ENCODE results near the gene S100A9. TPM values are rescaled to one million over a fixed set of nuclear protein-coding genes. Genes with fewer than 3 reads are reported as not detected.

The S100A9 gene
- 418 TPM for total RNA-seq
- long read RNA-seq, transcript S100A9-201 (3 exons, 577 nt): major isoform, 15 of 16 reads
- long read RNA-seq, partial matches to known transcripts: 1 of 16 reads
- long read RNA-seq, other reads (novel, unspliced or antisense): 0 of 16 reads

DNA sequence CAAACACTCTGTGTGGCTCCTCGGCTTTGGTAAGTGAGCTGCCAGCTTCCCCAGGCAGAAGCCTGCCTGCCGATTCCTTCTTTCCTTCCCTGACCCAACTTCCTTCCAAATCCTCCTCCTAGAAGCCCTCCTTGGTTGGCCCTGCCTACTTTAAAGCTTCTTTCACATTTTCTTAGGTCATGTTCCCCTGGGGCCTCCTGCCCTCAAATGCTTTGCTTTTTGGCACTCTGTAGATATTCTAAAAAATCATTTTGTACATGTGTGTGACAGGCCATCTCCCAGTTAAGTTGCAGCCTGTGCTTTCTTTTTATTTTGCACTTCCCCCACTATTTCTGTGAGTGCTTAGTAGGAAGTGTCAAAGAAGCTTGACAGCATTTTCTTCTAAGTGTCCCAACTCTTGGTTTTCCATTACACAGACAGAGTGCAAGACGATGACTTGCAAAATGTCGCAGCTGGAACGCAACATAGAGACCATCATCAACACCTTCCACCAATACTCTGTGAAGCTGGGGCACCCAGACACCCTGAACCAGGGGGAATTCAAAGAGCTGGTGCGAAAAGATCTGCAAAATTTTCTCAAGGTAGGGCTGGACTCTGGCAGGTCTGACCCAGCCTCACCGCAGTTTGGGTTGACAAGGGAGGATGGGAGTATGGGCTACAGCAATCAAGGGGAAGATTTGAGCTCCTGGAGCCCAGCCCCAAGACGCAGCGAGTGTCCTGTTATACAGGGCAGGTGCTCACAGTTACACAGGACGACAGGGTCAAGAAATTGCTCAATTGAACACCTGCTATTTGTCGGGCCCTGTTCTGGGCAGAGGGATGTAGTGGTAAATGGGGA, at the start of gene S100A9:
Gene S100A9, plus strand, starts transcription at position 2 of the 838 bp plus-strand sequence. Its CDS starts 430 bp downstream, at position 432.
- Histone ChIP-seq H3K9me3 (no peaks in the 10 kb centered on the region), H3K36me3 (no peaks in the 10 kb centered on the region), H3K4me3 (peak within 1 kb of the TSS; percentile 40), H3K4me1 (peaks cover 17% of the 10 kb centered on the region), H3K27me3 (no peaks in the 10 kb centered on the region), H3K27ac (peak within 1 kb of the TSS; percentile 84)
- DNase-seq (no peak), ATAC-seq (peak; percentile 1)
- TF ChIP-seq, protein P1, sequence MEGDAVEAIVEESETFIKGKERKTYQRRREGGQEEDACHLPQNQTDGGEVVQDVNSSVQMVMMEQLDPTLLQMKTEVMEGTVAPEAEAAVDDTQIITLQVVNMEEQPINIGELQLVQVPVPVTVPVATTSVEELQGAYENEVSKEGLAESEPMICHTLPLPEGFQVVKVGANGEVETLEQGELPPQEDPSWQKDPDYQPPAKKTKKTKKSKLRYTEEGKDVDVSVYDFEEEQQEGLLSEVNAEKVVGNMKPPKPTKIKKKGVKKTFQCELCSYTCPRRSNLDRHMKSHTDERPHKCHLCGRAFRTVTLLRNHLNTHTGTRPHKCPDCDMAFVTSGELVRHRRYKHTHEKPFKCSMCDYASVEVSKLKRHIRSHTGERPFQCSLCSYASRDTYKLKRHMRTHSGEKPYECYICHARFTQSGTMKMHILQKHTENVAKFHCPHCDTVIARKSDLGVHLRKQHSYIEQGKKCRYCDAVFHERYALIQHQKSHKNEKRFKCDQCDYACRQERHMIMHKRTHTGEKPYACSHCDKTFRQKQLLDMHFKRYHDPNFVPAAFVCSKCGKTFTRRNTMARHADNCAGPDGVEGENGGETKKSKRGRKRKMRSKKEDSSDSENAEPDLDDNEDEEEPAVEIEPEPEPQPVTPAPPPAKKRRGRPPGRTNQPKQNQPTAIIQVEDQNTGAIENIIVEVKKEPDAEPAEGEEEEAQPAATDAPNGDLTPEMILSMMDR (IDR thresholded peaks at IDR 0.05): no peak
- intact Hi-C loops (cut with DNase I): no loop called here

DNA sequence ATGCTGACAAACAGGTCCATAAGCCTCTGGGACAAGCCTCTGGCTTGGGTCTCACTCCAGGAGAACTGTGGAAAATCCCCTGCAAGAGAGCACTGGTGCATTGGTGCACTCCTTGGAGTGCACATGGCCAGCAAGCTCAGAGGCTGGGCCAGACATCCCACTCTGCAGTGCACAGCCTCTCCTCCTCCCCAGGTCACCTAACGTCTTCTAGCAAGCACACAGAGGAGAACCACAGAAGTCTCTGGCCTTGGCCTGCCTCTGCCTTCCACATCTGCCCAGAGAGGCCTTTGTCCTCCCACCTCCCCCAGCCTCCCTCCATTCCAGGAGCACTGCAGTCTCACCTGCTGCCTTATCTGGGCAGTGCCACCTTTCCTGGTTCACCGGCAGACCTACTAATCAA, 49.1 kb upstream of the S100A9 start:
- Histone ChIP-seq H3K27ac (no peak overlapping the region), H3K4me1 (no peaks in the 10 kb centered on the region), H3K27me3 (peaks cover 5% of the 10 kb centered on the region), H3K9me3 (no peaks in the 10 kb centered on the region), H3K36me3 (no peaks in the 10 kb centered on the region), H3K4me3 (no peak overlapping the region)
- intact Hi-C loops (cut with DNase I): no loop called here
- DNase-seq (no peak), ATAC-seq (no peak)
- TF ChIP-seq, protein P1 (IDR thresholded peaks at IDR 0.05): no peak

DNA sequence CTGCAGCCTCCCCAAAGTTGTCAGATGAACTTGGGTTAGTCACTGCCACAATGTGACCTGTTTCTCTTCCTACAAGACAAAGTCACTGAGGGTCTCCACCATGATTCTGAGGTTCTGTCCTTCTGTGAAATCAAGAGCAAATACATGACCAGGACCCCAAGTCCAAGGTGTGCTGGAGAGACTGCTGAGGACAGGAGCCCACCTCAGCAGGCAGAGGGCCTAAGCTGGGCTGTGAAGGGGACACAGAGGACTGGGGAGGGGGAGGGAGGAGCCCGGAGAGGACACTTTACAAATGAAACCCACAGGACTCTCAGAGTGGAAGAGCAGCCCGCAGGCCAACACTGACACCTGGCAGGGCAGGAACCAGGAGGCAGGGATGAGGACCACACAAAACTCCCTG, 48.2 kb upstream of the S100A9 start:
- ATAC-seq: no peak
- intact Hi-C loops (cut with DNase I): no loop called here
- DNase-seq: no peak

DNA sequence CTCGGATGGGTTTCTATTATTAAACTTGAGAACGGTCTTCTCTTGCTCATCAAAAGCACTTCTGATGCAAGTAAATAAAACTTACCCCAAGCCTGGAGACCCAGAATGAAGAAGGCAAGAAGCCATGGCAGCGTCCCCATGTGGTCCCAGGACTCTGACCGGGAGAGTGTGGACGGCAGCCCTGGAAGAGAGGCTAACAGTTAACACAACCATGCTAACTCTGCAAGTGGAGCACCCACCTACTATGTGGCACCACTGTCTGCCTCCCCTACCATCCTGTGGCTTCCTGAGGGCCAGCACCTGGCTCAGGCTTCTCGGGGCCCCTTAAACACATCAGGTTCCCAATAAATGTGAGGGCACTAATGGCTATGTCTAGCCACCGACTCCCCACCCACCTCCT, 47.1 kb upstream of the S100A9 start:
- intact Hi-C loops (cut with DNase I): no loop called here
- no peak for ATAC-seq
- Histone ChIP-seq H3K9me3 (no peaks in the 10 kb centered on the region), H3K4me3 (no peak overlapping the region), H3K4me1 (no peaks in the 10 kb centered on the region), H3K27me3 (peaks cover 5% of the 10 kb centered on the region), H3K27ac (no peak overlapping the region), H3K36me3 (no peaks in the 10 kb centered on the region)
- TF ChIP-seq, protein P1 (IDR thresholded peaks at IDR 0.05): no peak
- DNase-seq: no peak

More for the DNA sequence above, 48.2 kb upstream of the S100A9 start:
- no peak overlapping the region for H3K27ac ChIP-seq
- H3K36me3 ChIP-seq: no peaks in the 10 kb centered on the region
- H3K9me3 ChIP-seq: no peaks in the 10 kb centered on the region
- no peaks in the 10 kb centered on the region for H3K4me1 ChIP-seq
- TF ChIP-seq, protein P1 (IDR thresholded peaks at IDR 0.05): no peak
- no peak overlapping the region for H3K4me3 ChIP-seq
- peaks cover 5% of the 10 kb centered on the region for H3K27me3 ChIP-seq

DNA sequence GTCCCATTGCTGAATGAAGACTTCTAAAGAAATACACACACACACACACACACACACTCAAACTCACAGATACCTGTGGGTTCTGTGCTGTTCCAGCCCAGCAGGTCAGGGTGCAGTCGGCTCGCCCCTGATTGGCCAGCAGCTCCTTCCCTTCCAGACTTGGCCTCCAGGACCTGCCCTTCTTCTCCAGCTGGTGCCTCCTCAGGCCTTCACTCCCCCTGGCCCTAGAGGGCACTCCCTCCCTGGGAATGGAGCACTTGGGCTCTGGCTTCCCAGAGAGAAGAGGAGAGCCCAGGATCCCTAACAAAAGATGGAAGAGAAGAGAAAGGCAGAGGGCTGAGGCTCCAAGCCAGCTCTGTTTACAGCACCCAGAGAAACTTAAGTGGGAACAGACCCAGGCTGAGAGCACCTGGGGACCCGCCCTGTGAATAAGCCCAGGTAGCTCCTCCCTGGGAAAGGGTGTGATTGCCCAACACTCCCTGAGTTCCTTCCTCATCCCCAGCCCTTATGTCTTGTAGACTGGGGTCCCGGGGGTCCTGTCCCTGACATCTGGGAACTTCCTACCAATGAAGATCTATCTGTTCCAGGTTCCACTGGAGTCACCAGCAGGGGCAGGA, 45.0 kb upstream of the S100A9 start, which contains the start of gene PGLYRP3:
Gene PGLYRP3, minus strand, starts transcription at position 383 of the 617 bp plus-strand sequence. CDS start 2,287 bp downstream, outside the sequence.
- ATAC-seq: peak; percentile 36
- Histone ChIP-seq H3K9me3 (no peaks in the 10 kb centered on the region), H3K4me3 (no peak within 1 kb of the TSS), H3K4me1 (no peaks in the 10 kb centered on the region), H3K27ac (no peak within 1 kb of the TSS), H3K27me3 (peaks cover 5% of the 10 kb centered on the region), H3K36me3 (no peaks in the 10 kb centered on the region)
- DNase-seq: no peak
- TF ChIP-seq, protein P1 (IDR thresholded peaks at IDR 0.05): no peak
- intact Hi-C loops (cut with DNase I): no loop called here
